Measurements from ENCODE around the gene HPD.

DNA sequence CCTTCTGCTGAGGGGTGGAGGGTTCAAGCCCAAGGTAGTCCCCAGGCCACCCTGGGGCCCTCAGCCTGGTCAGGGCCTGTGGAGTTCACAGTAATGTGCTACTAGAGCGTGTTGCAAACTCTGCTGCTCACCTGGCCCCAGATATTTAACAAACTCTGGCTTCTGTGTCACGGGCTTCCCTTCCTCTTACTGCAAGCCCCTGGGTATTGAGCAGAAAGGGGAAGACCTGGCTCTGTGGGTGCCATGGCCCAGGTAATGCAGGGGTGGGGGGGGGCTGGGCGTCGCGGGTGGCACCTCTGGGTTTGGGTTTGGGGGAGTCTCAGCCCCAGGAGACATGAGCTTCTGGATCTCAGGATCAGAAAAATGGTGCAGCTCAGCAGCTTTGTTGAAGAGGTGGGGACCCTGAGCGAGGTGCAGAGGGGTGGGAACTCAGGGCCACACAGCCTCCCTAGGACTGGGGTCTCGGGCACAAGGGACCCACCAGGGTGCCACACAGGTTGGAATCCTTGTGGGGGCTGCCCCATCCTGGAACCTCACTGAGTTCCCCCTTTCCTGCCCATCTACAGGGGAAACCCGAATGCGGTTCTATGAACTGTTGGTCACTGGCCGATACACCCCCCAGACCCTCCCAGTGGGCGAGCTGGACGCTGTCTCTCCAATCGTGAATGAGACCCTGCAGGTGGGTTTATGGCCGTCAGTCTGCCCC is 50.9 kb downstream of the HPD start:
- TF ChIP-seq, protein P1, sequence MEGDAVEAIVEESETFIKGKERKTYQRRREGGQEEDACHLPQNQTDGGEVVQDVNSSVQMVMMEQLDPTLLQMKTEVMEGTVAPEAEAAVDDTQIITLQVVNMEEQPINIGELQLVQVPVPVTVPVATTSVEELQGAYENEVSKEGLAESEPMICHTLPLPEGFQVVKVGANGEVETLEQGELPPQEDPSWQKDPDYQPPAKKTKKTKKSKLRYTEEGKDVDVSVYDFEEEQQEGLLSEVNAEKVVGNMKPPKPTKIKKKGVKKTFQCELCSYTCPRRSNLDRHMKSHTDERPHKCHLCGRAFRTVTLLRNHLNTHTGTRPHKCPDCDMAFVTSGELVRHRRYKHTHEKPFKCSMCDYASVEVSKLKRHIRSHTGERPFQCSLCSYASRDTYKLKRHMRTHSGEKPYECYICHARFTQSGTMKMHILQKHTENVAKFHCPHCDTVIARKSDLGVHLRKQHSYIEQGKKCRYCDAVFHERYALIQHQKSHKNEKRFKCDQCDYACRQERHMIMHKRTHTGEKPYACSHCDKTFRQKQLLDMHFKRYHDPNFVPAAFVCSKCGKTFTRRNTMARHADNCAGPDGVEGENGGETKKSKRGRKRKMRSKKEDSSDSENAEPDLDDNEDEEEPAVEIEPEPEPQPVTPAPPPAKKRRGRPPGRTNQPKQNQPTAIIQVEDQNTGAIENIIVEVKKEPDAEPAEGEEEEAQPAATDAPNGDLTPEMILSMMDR (IDR thresholded peaks at IDR 0.05), result no peak
- no peak for TF ChIP-seq POLR2A (IDR thresholded peaks at IDR 0.05)
